H54 (cell line): ENCODE data around the gene CABYR.

Experiments
- DNase-seq: peaks from one replicate; pipeline ENCODE4 v3.0.0; 2011; ENCODE audit warnings: low spot score, mixed read lengths; ENCODE audit not compliant: insufficient read length
- FAIRE-seq: peaks from 3 replicates; lab custom pipeline; 2011; peaks lifted over from hg19 to GRCh38; lab: Jason Lieb, UNC
- POLR2A ChIP-seq: IDR thresholded peaks from 2 replicates; pipeline ENCODE4 v1.6.1; 2011; ENCODE audit warnings: low read depth, mild to moderate bottlenecking, low read length

Gene CABYR

DNA sequence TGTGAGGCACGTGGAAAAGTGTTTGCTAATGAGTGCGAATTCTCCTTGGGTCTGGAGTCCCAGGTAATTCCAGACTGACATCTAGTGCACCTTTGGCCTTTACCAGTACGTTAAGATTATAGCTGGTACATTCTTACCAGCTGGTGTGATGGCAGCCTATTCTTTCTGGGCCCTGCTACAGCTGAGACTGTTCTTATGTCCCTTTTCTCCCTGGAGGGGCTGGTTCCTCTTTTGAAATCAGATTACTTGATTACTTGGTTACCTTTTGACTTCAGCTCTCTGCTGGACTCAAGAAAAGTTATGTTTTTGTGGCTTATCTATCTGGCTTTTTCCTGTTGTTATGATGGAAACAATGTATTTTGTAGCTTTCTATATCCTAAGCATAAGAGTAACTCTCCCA, 14.5 kb downstream of the CABYR start:
- no peak for TF ChIP-seq POLR2A
- no peak for FAIRE-seq
- DNase-seq: no peak

- TF ChIP-seq POLR2A: no peak
- no peak for FAIRE-seq
- DNase-seq: no peak
Observed at GRCh38 chr18:24157855-24158254, 19.0 kb downstream of the CABYR start.

- TF ChIP-seq POLR2A: no peak
- FAIRE-seq: no peak
- no peak for DNase-seq
Observed at GRCh38 chr18:24160086-24160485, 21.2 kb downstream of the CABYR start.

GRCh38 chr18:24161304-24161703, 22.4 kb downstream of the CABYR start:
- FAIRE-seq (no peak), DNase-seq (no peak)
- no peak for TF ChIP-seq POLR2A

GRCh38 chr18:24168496-24168895, 29.6 kb downstream of the CABYR start:
- FAIRE-seq (no peak), DNase-seq (no peak)
- no peak for TF ChIP-seq POLR2A

DNA sequence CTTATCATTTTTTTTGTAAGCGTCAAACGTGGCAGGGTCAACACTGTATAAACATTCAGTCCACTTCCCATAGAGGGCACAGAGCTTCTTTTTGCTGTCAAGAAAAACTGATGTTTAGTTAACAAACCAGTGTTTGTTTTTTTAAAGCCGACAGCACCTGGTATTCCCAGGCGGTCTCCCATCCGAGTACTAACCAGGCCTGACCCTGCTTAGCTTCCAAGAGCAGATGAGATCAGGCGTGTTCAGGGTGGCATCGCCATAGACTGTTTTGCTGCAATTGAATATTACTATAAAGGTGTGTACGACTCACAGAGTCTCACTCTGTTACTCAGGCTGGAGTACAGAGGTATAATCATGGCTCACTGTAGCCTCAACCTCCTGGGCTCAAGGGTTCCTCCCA, 31.5 kb downstream of the CABYR start:
- no peak for TF ChIP-seq POLR2A
- DNase-seq: no peak
- no peak for FAIRE-seq

GRCh38 chr18:24173997-24174396, 35.1 kb downstream of the CABYR start:
- FAIRE-seq (no peak), DNase-seq (no peak)
- TF ChIP-seq POLR2A: no peak

DNA sequence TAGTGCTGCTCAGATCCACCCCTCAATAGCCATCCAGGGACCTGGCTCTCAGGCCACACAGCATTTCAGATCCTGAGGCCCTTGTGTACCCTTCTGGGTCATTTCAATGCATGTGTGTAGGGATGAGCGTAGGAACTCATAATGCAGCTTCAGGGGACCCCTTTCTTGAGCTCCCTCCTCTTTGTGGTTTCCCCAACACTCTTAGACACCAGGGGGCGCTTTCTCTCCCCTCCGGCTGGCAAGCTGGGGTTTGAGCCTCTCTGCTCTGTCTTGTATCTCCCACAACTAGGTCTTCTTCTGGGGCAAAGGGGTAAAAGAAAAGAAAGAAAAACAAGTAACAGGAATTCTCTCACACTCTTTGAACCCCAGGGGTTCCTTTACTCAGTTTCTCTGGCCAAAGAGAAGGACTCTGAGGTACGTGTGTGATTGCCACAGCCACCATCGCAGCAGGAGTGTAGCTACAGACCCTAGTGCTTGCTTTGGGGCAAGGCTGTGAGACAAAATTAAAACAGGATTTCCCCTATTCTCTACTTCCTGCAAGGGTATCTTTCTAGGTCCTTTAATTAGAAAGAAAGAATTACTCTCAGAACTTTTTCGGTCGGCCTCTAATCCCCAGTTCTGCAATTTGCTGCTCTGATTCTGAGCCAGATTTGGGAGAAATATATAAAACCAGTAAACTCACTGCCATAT, 38.0 kb downstream of the CABYR start:
- no peak for TF ChIP-seq POLR2A
- DNase-seq: no peak
- no peak for FAIRE-seq

- no peak for TF ChIP-seq POLR2A
- DNase-seq: no peak
- FAIRE-seq: no peak
Observed at GRCh38 chr18:24177499-24178133, 38.8 kb downstream of the CABYR start.

- no peak for TF ChIP-seq POLR2A
- DNase-seq (no peak), FAIRE-seq (no peak)
Observed at GRCh38 chr18:24180048-24180447, 41.2 kb downstream of the CABYR start.

GRCh38 chr18:24181806-24182205, 42.9 kb downstream of the CABYR start:
- no peak for DNase-seq
- TF ChIP-seq POLR2A: no peak
- no peak for FAIRE-seq

- FAIRE-seq: no peak
- no peak for DNase-seq
- TF ChIP-seq POLR2A: no peak
Observed at GRCh38 chr18:24185805-24186204, 46.9 kb downstream of the CABYR start.

- FAIRE-seq: no peak
- no peak for TF ChIP-seq POLR2A
- no peak for DNase-seq
Observed at GRCh38 chr18:24187049-24187448, 48.2 kb downstream of the CABYR start.

GRCh38 chr18:24187689-24188088, 48.8 kb downstream of the CABYR start:
- no peak for TF ChIP-seq POLR2A
- no peak for DNase-seq
- no peak for FAIRE-seq

DNA sequence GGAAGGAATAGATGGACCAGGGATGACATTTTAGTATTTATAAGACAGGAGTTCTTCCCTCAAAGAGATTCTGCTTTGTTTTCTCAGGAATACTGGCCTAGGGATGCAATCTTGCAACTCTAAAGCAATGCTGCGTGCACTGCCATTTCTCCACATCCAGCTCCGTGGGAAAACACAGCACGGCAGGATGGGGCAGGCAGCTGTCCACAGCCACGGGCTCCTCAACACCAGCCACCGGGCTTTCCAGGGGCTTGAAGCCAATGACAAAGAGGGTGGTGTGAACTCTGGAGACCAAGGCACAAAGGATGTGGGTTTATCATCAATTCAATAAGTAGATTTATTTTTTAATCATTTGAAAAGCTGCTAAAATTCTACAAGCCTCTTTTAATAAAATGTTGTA, 49.3 kb downstream of the CABYR start:
- DNase-seq (no peak), FAIRE-seq (no peak)
- no peak for TF ChIP-seq POLR2A
